Vagina (tissue), 2 donors: ENCODE measurements around the gene ZNF888. TPM values are rescaled to one million over a fixed set of nuclear protein-coding genes. Genes with fewer than 3 reads are reported as not detected.

Source experiments
- DNase-seq, 2 donors: peaks; one replicate each; pipeline ENCODE4 v3.0.0-alpha.2; 2017; ENCODE audit errors: extremely low spot score in 2 of 2
- H3K27ac ChIP-seq: fragments of 200-600 bp; sonication (generic); one replicate; pipeline ENCODE4 v1.5.1; 2019
- H3K27me3 ChIP-seq: fragments of 200-600 bp; sonication (generic); one replicate; pipeline ENCODE4 v1.5.1; 2019
- H3K36me3 ChIP-seq, 2 donors: fragments of 200-600 bp; sonication (generic); one replicate each; pipeline ENCODE4 v1.5.1; 2017 to 2019
- H3K4me1 ChIP-seq: fragments of 200-600 bp; sonication (generic); one replicate; pipeline ENCODE4 v1.5.1; 2019
- H3K4me3 ChIP-seq, 2 donors: fragments of 200-600 bp; sonication (generic); 1 replicate in 1 of 2; 2 replicates in 1 of 2; pipeline ENCODE4 v1.5.1; 2016 to 2019
- H3K9me3 ChIP-seq: fragments of 200-600 bp; sonication (generic); one replicate; pipeline ENCODE4 v1.5.1; 2019
- POLR2A ChIP-seq, 2 donors: fragments of 450-650 bp; IDR thresholded peaks; one replicate each; pipeline ENCODE4 v1.6.1; 2017; ENCODE audit warnings: antibody characterized with exemption in 2 of 2, mild to moderate bottlenecking in 2 of 2, moderate library complexity in 2 of 2
- POLR2AphosphoS5 ChIP-seq, 2 donors: sonication (generic); formaldehyde crosslinking; IDR thresholded peaks; one replicate each; pipeline ENCODE4 v1.9.0; 2017; ENCODE audit warnings: antibody characterized with exemption in 2 of 2, mild to moderate bottlenecking in 2 of 2, low read depth in 1 of 2; ENCODE audit not compliant: insufficient read depth in 1 of 2
- intact Hi-C: fragments of 100-400 bp; cut with DNase I; formaldehyde crosslinking; loops from one replicate; pipeline ENCODE4 v1.15.1; 2023
- total RNA-seq: library from RNA; depleted of rRNA; stranded (reverse); fragments of >200 nt; gene quantifications from one replicate; pipeline ENCODE4 v1.2.3, GENCODE V29; 2016
- TF ChIP-seq, protein P1 (sequence below), 3 experiments: fragments of 450-650 bp in 2 of 3; fragments of 200-600 bp in 1 of 3; sonication (generic) in 1 of 3; IDR thresholded peaks; one replicate each; pipeline ENCODE4 v1.5.1; 2017 to 2019; ENCODE audit warnings: antibody characterized with exemption in 3 of 3, mild to moderate bottlenecking in 2 of 3, moderate library complexity in 2 of 3

ZNF888 gene
- total RNA-seq, 1 donor from 2014 or later: 3.7 TPM

DNA sequence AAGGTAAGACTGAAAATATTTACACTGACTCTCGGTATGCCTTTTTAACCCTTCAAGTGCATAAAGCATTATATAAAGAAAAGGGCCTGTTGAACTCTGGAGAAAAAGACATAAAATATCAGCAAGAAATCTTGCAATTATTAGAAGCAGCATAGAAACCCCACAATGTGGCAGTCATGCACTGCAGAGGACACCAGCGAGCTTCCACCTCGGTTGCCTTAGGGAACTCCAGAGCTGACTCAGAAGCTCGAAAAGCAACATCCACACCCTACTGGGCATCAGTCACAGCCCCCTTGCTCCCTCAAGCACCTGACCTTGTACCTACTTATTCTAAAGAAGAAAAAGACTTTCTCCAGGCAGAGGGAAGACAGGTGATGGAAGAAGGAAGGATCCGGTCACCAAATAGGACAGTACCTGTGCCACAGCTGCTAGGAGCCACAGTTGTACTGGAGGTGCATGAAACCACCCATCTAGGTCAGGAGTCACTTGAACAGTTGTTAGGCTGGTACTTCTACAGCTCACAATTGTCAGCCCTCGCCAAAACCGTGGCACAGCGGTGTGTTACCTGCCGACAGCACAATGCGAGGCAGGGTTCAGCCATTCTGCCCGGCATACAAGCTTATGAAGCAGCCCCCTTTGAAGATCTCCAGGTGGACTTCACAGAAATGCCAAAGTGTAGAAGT is 36.5 kb upstream of the ZNF888 start:
- Histone ChIP-seq H3K27ac (no peak overlapping the region), H3K36me3 (peaks cover 5 to 39% of the 10 kb centered on the region in 2 donors), H3K27me3 (no peaks in the 10 kb centered on the region), H3K4me3 (no peak overlapping the region), H3K4me1 (peaks cover 35% of the 10 kb centered on the region), H3K9me3 (no peaks in the 10 kb centered on the region)
- no peak for TF ChIP-seq POLR2A (IDR thresholded peaks at IDR 0.05)
- peak in 1 of 2 donors; percentile 7 for TF ChIP-seq POLR2AphosphoS5 (IDR thresholded peaks at IDR 0.05; ENCODE audit: insufficient read depth in 1 of 2, low read depth in 1 of 2)
- no peak for DNase-seq
- intact Hi-C loops: no loop called here

GRCh38 chr19:52957591-52957990 is 34.4 kb upstream of the ZNF888 start:
- peaks cover 9 to 56% of the 10 kb centered on the region in 2 donors for H3K36me3 ChIP-seq
- intact Hi-C loops: no loop called here
- H3K4me3 ChIP-seq: no peak overlapping the region
- TF ChIP-seq POLR2AphosphoS5 (IDR thresholded peaks at IDR 0.05; ENCODE audit: insufficient read depth in 1 of 2, low read depth in 1 of 2): peak in 1 of 2 donors; percentile 34
- TF ChIP-seq, protein P1, sequence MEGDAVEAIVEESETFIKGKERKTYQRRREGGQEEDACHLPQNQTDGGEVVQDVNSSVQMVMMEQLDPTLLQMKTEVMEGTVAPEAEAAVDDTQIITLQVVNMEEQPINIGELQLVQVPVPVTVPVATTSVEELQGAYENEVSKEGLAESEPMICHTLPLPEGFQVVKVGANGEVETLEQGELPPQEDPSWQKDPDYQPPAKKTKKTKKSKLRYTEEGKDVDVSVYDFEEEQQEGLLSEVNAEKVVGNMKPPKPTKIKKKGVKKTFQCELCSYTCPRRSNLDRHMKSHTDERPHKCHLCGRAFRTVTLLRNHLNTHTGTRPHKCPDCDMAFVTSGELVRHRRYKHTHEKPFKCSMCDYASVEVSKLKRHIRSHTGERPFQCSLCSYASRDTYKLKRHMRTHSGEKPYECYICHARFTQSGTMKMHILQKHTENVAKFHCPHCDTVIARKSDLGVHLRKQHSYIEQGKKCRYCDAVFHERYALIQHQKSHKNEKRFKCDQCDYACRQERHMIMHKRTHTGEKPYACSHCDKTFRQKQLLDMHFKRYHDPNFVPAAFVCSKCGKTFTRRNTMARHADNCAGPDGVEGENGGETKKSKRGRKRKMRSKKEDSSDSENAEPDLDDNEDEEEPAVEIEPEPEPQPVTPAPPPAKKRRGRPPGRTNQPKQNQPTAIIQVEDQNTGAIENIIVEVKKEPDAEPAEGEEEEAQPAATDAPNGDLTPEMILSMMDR (IDR thresholded peaks at IDR 0.05): no peak
- no peak overlapping the region for H3K27ac ChIP-seq
- no peaks in the 10 kb centered on the region for H3K27me3 ChIP-seq
- no peak for DNase-seq
- H3K9me3 ChIP-seq: peaks cover 4% of the 10 kb centered on the region
- peaks cover 25% of the 10 kb centered on the region for H3K4me1 ChIP-seq

GRCh38 chr19:52956917-52957316 is 33.7 kb upstream of the ZNF888 start:
- no peak for DNase-seq
- Histone ChIP-seq H3K27me3 (no peaks in the 10 kb centered on the region), H3K9me3 (peaks cover 4% of the 10 kb centered on the region), H3K4me1 (peaks cover 22% of the 10 kb centered on the region), H3K36me3 (peaks cover 9 to 63% of the 10 kb centered on the region in 2 donors), H3K4me3 (no peak overlapping the region), H3K27ac (no peak overlapping the region)
- TF ChIP-seq POLR2A (IDR thresholded peaks at IDR 0.05) (no peak), POLR2AphosphoS5 (IDR thresholded peaks at IDR 0.05; ENCODE audit: insufficient read depth in 1 of 2, low read depth in 1 of 2) (no peak)
- TF ChIP-seq, protein P1 (IDR thresholded peaks at IDR 0.05): no peak
- intact Hi-C loops: no loop called here

DNA sequence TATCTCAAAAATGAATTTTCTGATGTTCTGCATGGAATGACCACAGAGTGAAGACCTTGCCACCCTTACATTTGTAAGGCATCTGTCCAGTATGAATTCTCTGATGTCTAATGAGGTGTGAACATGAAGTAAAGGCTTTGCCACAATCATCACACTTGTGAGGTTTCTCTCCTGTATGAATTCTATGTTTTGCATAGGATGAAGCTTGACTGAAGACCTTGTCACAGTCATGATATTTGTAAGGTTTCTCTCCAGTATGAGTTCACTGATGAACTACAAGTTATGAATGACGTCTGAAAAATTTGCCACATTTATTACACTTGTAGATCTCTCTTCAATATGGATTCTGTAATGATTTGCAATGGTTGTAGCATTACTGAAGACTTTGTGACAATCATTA is 26.2 kb upstream of the ZNF888 start:
- DNase-seq: no peak
- TF ChIP-seq POLR2AphosphoS5 (IDR thresholded peaks at IDR 0.05; ENCODE audit: insufficient read depth in 1 of 2, low read depth in 1 of 2) (no peak), POLR2A (IDR thresholded peaks at IDR 0.05) (no peak)
- TF ChIP-seq, protein P1 (IDR thresholded peaks at IDR 0.05): no peak
- Histone ChIP-seq H3K4me1 (no peaks in the 10 kb centered on the region), H3K27ac (no peak overlapping the region), H3K27me3 (no peaks in the 10 kb centered on the region), H3K36me3 (peaks cover 7 to 57% of the 10 kb centered on the region in 2 donors), H3K9me3 (peaks cover 37% of the 10 kb centered on the region), H3K4me3 (no peak overlapping the region)
- intact Hi-C loops: no loop called here

DNA sequence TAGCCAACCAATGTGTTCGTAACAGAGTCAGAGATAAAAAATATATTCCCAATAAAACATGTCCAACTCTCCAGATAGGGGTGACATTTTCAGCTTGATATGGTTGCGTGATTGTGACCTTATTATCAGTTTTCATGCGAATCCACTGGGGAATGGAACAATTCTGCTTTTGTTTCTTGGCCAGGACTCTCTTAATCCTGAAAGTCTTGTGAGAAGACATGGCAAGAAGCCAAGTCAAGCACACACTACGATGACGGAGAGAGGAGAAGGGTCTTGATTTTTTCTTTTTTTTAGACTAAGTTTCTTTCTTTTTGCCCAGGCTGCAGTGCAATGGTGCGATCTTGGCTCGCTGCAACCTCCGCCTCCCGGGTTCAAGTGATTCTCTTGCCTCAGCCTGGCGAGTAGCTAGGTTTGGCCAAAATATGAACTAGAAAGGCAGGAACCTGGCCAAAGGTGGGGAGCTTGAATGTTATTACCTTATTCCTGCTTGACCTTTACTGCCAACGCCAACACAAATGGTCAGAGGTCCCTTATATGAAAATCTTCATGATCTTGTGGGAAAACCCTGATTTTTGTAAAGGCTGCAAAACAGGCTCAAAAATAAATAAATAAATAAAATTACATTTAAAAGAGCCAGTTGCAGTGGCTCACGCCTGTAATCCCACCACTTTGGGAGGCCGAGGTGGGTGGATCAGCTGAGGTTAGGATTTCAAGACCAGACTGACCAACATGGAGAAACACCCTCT is 25.0 kb upstream of the ZNF888 start:
- Histone ChIP-seq H3K9me3 (peaks cover 37% of the 10 kb centered on the region), H3K4me3 (no peak overlapping the region), H3K36me3 (peaks cover 7 to 49% of the 10 kb centered on the region in 2 donors), H3K27me3 (no peaks in the 10 kb centered on the region), H3K27ac (no peak overlapping the region), H3K4me1 (peaks cover 8% of the 10 kb centered on the region)
- TF ChIP-seq, protein P1 (IDR thresholded peaks at IDR 0.05): no peak
- no peak for TF ChIP-seq POLR2A (IDR thresholded peaks at IDR 0.05)
- TF ChIP-seq POLR2AphosphoS5 (IDR thresholded peaks at IDR 0.05; ENCODE audit: insufficient read depth in 1 of 2, low read depth in 1 of 2): no peak
- DNase-seq: no peak
- intact Hi-C loops: no loop called here
